HFFc6 (cell line): Measurements from ENCODE around the gene AIF1L. TPM values are rescaled to one million over a fixed set of nuclear protein-coding genes. Genes with fewer than 3 reads are reported as not detected.
"Not testable (repeated sequence)": the region's sequence is repeated elsewhere in the genome, so short reads cannot be mapped to it uniquely, and the experiment has no call there.

Experiments used
- DNase-seq: peaks from one replicate; pipeline ENCODE4 v3.0.0-alpha.2; 2018
- H3K27ac Mint-ChIP-seq: 2 replicates; pipeline ENCODE4 v1.8.0; 2020; ENCODE audit warnings: mild to moderate bottlenecking, mixed read lengths
- H3K27me3 Mint-ChIP-seq: 2 replicates; pipeline ENCODE4 v1.8.0; 2021; ENCODE audit warnings: mild to moderate bottlenecking, moderate library complexity, mixed read lengths; ENCODE audit not compliant: insufficient read depth
- H3K36me3 Mint-ChIP-seq: 2 replicates; pipeline ENCODE4 v1.8.0; 2021; ENCODE audit warnings: low read depth, mixed read lengths
- H3K4me1 Mint-ChIP-seq: 2 replicates; pipeline ENCODE4 v1.8.0; 2020; ENCODE audit warnings: low read depth, mixed read lengths
- H3K4me3 Mint-ChIP-seq: 2 replicates; pipeline ENCODE4 v1.8.0; 2020; ENCODE audit warnings: mild to moderate bottlenecking, moderate library complexity, mixed read lengths
- H3K9me3 Mint-ChIP-seq: 2 replicates; pipeline ENCODE4 v1.8.0; 2020; ENCODE audit warnings: mild to moderate bottlenecking, mixed read lengths
- CTCF ChIP-seq: fragments of 200-600 bp; sonication (generic); IDR thresholded peaks from 2 replicates; pipeline ENCODE4 v1.5.0; 2021; ENCODE audit warnings: antibody characterized with exemption, mild to moderate bottlenecking
- total RNA-seq, 6 experiments: library from RNA; stranded (reverse); fragmentation: NEBNext Ultra II Directional; extraction: Animal tissue kit (Norgen Biotek cat#: 25700); gene quantifications; 2 replicates in 1 of 6; 3 replicates in 5 of 6; pipeline ENCODE4 v1.2.3, GENCODE V29; 2021

Gene AIF1L
- total RNA-seq, 6 experiments from 2014 or later = 0.05 to 0.37 (median 0.21) TPM

GRCh38 chr9:131112374-131113154, 16.2 kb downstream of the AIF1L start:
- H3K9me3 Mint-ChIP-seq = no peaks in the 10 kb centered on the region
- peaks cover 23% of the 10 kb centered on the region for H3K27me3 Mint-ChIP-seq
- H3K36me3 Mint-ChIP-seq = no peaks in the 10 kb centered on the region
- H3K4me1 Mint-ChIP-seq = peaks cover 11% of the 10 kb centered on the region; the same call in 1 of the 2 replicates
- no peak overlapping the region for H3K4me3 Mint-ChIP-seq
- no peak overlapping the region for H3K27ac Mint-ChIP-seq
- no peak for TF ChIP-seq CTCF
- no peak for DNase-seq

GRCh38 chr9:131113655-131114054, 17.3 kb downstream of the AIF1L start:
- Mint-ChIP-seq H3K36me3 (no peaks in the 10 kb centered on the region), H3K4me3 (no peak overlapping the region), H3K9me3 (no peaks in the 10 kb centered on the region), H3K27ac (no peak overlapping the region), H3K4me1 (peaks cover 11% of the 10 kb centered on the region; the same call in 1 of the 2 replicates), H3K27me3 (peaks cover 26% of the 10 kb centered on the region)
- no peak for TF ChIP-seq CTCF
- no peak for DNase-seq

GRCh38 chr9:131114084-131114535, 17.8 kb downstream of the AIF1L start:
- DNase-seq = no peak
- no peak for TF ChIP-seq CTCF
- Mint-ChIP-seq H3K9me3 (no peaks in the 10 kb centered on the region), H3K36me3 (no peaks in the 10 kb centered on the region), H3K27me3 (peaks cover 31% of the 10 kb centered on the region), H3K4me1 (peaks cover 11% of the 10 kb centered on the region; the same call in 1 of the 2 replicates), H3K4me3 (no peak overlapping the region), H3K27ac (no peak overlapping the region)

GRCh38 chr9:131115360-131115742, 19.0 kb downstream of the AIF1L start:
- H3K9me3 Mint-ChIP-seq, H3K27ac Mint-ChIP-seq, H3K4me3 Mint-ChIP-seq, H3K36me3 Mint-ChIP-seq, DNase-seq: not testable (repeated sequence)
- peaks cover 39% of the 10 kb centered on the region for H3K27me3 Mint-ChIP-seq
- H3K4me1 Mint-ChIP-seq = peaks cover 11% of the 10 kb centered on the region; the same call in 1 of the 2 replicates

- no peaks in the 10 kb centered on the region for H3K36me3 Mint-ChIP-seq
- TF ChIP-seq CTCF = no peak
- peaks cover 42% of the 10 kb centered on the region for H3K27me3 Mint-ChIP-seq
- H3K27ac Mint-ChIP-seq = no peak overlapping the region
- H3K4me3 Mint-ChIP-seq = no peak overlapping the region
- peaks cover 6% of the 10 kb centered on the region; the same call in 1 of the 2 replicates for H3K4me1 Mint-ChIP-seq
- no peaks in the 10 kb centered on the region for H3K9me3 Mint-ChIP-seq
- no peak for DNase-seq
Observed at GRCh38 chr9:131116281-131117120, 20.2 kb downstream of the AIF1L start.
